ENCODE results near the gene PHTF1.

Gene PHTF1

DNA sequence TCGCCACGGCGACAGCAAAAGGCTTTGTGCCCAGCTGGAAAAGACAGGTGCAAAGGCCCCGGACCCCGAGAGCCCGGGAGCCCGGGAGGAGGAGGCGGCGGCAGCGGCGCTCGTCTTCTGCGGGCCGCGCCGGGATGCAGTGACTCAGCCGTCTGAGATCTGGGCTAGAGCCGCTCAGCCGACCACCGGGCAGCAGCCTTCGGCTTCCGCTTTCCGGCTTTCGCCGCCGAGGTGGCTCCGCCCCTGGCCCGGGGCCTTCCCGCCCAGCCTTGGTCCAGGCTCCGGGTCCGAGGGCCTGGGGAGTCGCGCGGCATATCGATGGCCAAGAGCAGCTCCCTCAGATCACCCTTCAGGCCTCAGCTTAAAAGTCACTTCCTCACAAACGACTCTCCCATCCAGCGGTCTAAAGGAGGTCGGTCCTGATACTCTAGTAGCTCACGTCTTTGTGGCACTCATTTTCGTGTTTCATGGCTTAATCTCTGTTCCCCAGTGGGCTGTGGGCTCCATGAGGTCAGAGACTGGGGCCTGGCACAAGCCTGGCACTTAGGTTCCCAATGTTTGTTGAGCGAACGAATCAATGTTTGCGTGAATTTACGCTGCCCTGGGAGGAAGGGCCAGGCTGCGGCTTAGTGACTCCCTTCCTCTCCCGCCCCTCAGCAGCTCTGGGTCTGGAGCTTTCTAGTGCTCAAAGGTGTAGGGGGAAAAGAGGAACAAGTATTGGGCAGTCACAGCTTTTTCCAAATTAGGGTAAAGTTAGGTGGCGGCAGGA is at the start of gene PHTF1:
PHTF1 (minus strand) TSS at position 154 of the 769 bp plus-strand sequence. CDS start 783 bp downstream, outside the sequence.
- DNase-seq, result peak; percentile 24 to 30

GRCh38 chr1:113808450-113809195 is 49.3 kb upstream of the PHTF1 start:
- DNase-seq, result no peak

DNA sequence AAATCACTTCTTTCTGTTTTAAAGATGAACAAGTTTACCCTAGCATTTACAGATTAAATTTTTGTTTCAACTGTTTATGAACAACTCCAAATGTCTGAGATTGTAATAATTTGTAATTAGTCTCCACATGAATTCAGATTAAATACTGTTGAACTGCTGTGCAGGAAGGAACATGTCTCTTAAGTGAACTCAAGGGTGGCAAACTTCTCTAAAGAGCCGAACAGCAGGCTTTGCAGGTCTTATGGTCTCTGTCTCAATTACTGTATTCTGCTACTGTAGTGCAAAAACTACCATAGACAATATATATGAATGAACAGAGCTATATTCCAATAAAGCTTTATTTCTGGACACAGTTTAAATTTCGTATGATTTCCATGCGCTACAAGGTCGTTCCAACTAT is 46.4 kb upstream of the PHTF1 start:
- no peak for DNase-seq

- DNase-seq, result no peak
These were observed 45.9 kb upstream of the PHTF1 start for GRCh38 chr1:113805256-113805531.

DNA sequence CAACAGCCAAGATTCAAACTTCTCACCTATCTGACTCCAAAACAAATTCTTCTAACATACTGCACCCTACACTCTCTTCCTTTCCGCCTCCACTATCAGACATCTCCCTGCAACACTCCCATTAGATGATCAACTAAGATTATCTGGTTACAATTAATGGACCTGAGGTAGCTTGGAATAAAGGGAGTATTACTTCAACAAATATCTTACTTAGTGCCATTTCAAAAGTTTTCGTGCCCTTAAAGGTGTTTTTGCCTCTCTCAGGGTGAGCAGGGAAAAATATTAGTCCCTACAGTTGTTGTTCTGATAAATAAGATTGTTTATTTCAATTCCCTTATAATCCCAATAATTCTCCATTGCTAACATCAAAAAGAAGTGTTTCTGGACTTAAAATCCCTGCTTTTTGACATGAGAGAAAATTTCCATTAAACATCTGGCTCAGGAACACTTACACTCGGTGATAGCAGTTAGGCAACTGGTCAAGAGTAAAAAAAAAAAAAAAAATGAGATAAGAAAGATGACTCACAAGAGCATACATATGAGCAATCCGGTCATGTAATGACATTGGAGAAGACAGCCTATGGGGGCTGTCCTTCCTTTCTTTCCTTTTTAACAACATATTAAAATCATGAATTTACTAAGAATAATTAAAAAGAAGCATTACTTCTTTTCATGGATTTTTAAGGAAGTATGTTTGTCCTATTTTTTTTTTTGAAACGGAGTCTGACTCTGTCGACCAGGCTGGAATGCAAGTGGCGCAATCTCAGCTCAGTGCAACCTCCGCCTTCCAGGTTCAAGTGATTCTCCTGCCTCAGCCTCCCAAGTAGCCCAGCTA is 45.4 kb upstream of the PHTF1 start:
- no peak for DNase-seq

- no peak for DNase-seq
These were observed 43.2 kb upstream of the PHTF1 start for GRCh38 chr1:113802367-113803007.

DNA sequence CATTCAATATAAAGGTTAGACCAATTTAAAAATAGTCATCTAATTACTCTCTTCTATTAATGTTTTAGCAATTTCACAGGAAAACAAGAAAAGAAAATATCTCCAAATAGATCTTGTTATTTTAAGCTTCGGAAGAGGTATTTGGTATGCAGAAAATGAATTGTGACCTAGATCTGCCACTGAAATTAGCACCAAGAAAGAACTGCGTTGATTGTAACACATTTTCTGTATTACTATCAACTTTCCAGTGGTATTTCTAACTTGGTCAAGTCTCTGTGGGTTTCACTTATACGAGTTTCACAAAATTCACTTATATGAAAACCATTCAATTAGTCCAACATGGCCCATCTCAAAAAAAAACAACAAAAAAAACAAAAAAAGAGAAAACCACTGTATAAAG is 41.2 kb upstream of the PHTF1 start:
- DNase-seq, result no peak

DNA sequence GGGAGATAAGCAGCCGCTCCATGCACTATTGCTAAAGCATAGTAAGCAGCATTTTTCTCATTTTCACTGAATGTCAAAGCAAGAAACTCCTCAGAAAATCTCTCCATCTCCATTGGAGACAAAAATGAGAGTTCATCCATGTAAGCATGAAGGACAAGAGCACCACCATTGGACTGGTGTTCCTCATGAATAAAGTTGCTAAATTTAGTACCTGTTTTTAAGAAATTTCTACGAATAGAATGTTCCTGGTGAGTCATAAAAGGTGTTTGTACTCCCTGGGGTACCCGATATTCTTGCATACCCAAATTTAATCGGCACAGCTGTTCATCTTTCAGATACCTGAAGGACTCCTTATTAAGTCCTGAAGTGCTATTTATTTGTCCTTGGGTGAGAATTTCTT is 38.2 kb upstream of the PHTF1 start:
- DNase-seq, result no peak

DNA sequence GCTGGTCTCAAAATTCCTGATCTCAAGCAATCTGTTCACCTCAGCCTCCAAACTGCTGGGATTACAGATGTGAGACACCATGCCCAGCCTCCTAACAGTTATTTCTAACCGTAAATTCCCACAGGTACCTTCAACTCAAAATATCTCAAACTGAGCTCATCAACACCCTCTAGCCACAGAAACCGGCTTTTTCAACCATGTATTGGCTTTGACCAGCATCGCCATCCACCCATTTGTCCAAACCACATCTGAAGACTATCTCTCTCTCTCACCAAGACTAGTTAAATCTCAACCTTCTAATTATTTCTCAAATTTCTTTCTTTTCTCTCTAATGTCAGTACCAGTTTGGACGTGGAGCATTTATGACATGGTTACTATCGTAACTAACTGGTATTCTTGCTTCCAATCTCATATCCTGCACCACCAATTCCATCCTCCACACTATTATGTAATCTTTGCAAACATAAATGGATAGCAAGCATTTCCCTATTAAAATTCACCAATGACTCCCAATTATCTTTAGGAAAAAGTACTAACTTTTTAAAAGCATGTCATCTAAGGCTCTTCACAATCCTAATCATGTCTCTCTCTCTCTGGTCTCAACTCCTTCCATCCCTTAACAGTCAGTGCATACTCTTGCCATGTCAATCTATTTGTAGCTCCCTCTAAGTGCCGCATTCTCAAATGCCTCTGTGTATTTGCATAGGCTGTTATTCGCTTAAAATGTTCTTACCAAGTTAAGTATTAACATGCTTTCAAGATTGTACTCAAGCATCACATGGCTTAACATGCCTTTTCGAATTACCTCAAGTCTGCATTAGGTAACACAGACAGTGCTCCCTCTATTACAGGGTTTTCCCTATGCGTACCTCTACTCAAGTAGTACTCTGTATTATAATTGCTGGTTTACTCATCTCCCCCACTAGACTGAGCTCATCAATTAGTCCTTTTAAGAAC is 34.9 kb upstream of the PHTF1 start:
- no peak for DNase-seq

DNA sequence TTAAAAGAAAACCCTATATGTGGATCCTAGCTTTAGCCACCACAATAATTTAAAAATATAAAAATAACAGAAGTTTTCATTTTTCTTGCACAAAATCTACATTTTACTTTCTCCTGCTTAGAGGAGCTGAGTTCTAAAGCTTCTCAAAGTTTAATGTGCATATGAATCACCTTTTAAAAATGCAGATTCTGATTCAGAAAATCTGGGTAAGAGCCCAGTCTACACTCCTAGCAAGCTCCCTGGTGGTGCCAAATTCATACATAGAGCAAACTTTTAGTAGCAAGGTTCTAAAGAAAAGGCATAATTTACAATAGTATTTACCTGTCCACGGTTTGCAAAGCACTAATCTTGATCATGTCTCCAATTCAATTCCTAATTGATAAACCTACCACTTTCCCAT is 33.7 kb upstream of the PHTF1 start:
- no peak for DNase-seq

DNA sequence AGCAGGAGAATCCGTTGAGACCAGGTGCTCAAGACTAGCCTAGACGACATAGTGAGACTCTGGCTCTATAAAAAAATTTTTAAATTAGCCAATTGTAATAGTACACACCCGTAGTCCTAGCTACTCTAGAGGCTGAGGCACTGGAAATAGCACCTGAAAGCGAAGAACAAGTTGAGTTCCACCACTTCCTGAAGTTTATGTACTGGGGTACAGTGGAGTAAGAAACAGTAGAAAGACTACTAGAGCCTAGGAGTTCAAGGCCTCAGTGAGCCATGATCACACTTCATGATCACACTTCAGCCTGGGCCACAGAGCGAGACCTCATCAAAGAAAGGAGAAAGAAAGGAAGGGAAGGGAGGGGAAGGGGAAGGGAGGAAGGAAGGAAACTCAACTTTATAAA is 33.2 kb upstream of the PHTF1 start:
- no peak for DNase-seq

- DNase-seq, result no peak
These were observed 29.5 kb upstream of the PHTF1 start for GRCh38 chr1:113788802-113789201.

- DNase-seq, result no peak
These were observed 28.4 kb upstream of the PHTF1 start for GRCh38 chr1:113787663-113788062.

GRCh38 chr1:113786069-113786468 is 26.8 kb upstream of the PHTF1 start:
- no peak for DNase-seq

- no peak for DNase-seq
These were observed 25.0 kb upstream of the PHTF1 start for GRCh38 chr1:113784104-113784779.

- DNase-seq, result peak; percentile 8 to 12
These were observed 24.2 kb upstream of the PHTF1 start for GRCh38 chr1:113783254-113784103.

DNA sequence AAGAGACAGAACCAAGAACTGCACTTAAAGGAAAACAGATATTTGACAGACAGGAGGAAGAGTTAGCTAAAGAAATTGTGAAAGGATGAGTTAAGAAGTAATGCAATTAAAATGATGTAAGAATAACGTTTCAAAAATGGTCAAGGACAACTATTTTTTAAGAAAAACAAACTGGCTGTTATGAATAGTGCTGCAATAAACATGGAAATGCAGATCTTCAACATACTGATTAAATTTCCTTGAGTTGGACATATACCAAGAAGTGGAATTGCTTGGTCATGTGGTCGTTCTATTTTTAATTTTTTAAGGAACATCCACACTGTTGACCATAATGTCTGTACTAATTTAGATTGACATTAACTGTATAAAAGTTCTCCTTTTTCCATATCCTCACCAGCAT is 23.1 kb upstream of the PHTF1 start:
- DNase-seq, result no peak

DNA sequence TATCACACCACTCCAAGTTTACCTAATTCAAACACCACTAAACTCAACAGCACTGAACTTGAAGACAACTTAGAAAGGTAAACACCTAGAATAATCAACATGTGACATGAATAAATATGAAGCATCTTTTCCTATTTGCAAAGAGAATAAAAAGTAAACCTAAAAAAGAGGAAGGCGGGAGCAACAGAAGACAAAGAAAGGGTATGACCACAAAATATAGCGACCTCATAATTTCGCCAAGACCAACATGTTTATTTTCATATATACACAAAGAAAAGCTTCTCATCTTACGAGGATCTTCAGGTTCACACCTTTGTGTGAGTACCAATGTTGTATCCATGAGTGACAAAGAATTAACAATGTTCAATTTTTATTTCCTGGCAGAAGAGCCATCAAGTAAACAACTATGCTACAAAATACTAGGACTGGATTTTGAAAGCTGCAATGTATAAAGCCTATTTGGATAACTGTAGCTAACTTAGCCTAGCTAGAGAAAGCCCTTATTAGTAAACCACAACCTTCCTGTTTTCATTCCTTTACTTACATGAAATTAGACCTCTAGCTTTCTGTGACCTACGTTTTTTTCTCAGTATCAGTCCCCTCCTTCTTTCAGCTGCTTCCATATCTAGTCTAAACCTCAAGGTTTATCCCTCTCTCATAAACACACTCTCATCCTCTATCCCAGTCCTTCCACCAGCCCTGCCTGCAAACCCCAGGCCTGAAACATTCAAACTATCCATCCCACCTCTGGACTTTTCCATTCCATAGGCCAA is 21.3 kb upstream of the PHTF1 start:
- DNase-seq, result no peak

- DNase-seq, result no peak
These were observed 20.3 kb upstream of the PHTF1 start for GRCh38 chr1:113779542-113779941.

DNA sequence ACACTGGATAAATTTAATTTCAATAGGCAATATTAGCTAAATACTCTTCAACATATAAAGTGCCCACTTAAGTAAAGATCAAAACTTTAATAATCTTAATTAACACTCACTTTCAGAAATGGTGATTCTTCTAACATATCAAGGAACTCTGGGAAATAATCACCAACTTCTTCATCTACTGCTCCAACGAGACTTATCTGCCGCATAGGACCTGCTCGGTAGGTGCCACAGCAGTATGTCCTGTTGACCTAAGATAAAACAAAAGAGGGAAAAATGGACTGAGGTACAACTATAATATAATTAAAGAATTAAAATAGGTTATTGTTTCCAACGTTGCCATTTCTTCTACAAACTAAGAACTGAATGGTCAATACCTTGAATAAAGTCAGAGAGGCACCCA is 18.3 kb upstream of the PHTF1 start:
- no peak for DNase-seq
